Ascending aorta (tissue), 2 donors: Measurements from ENCODE around the gene RASEF. TPM values are rescaled to one million over a fixed set of nuclear protein-coding genes. Genes with fewer than 3 reads are reported as not detected.

Experiments
- DNase-seq, 2 donors: peaks; one replicate each; pipeline ENCODE4 v3.0.0-alpha.2; 2019; ENCODE audit warnings: low spot score in 2 of 2
- H3K27ac ChIP-seq, 2 donors: fragments of 200-600 bp; sonication (generic); one replicate each; pipeline ENCODE4 v1.5.1; 2016 to 2017; ENCODE audit warnings: mild to moderate bottlenecking in 1 of 2
- H3K27me3 ChIP-seq: fragments of 200-600 bp; sonication (generic); one replicate; pipeline ENCODE4 v1.5.1; 2017
- H3K36me3 ChIP-seq, 2 donors: fragments of 200-600 bp; sonication (generic); one replicate each; pipeline ENCODE4 v1.5.1; 2016
- H3K4me1 ChIP-seq, 2 donors: fragments of 200-600 bp; sonication (generic); one replicate each; pipeline ENCODE4 v1.5.1; 2016 to 2017; ENCODE audit warnings: mild to moderate bottlenecking in 1 of 2
- H3K4me3 ChIP-seq, 2 donors: fragments of 200-600 bp; sonication (generic); one replicate each; pipeline ENCODE4 v1.5.1; 2016 to 2017; ENCODE audit warnings: mild to moderate bottlenecking in 1 of 2
- H3K9me3 ChIP-seq, 2 donors: fragments of 200-600 bp; sonication (generic); one replicate each; pipeline ENCODE4 v1.5.1; 2016
- CTCF ChIP-seq, 3 experiments: fragments of 200-600 bp in 2 of 3; fragments of 450-650 bp in 1 of 3; sonication (generic) in 2 of 3; IDR thresholded peaks; one replicate each; pipeline ENCODE4 v1.5.1; 2016 to 2019; ENCODE audit warnings: antibody characterized with exemption in 3 of 3, mild to moderate bottlenecking in 1 of 3, moderate library complexity in 1 of 3
- intact Hi-C: fragments of 100-400 bp; cut with DNase I; formaldehyde crosslinking; loops from one replicate; pipeline ENCODE4 v1.15.1; 2023
- total RNA-seq: library from RNA; depleted of rRNA; stranded (reverse); fragments of >200 nt; gene quantifications from one replicate; pipeline ENCODE4 v1.1.0, GENCODE V29; 2016

RASEF gene
- total RNA-seq, 1 donor from 2014 or later = not detected

GRCh38 chr9:83039303-83039702, 23.6 kb downstream of the RASEF start:
- TF ChIP-seq CTCF (IDR thresholded peaks at IDR 0.05) = no peak
- Histone ChIP-seq H3K27me3 (no peaks in the 10 kb centered on the region), H3K4me1 (no peaks in the 10 kb centered on the region), H3K27ac (no peak overlapping the region), H3K4me3 (no peak overlapping the region), H3K36me3 (no peaks in the 10 kb centered on the region), H3K9me3 (no peaks in the 10 kb centered on the region)
- no peak for DNase-seq
- intact Hi-C loops = no loop called here

GRCh38 chr9:83036043-83036442, 26.9 kb downstream of the RASEF start:
- Histone ChIP-seq H3K9me3 (no peaks in the 10 kb centered on the region), H3K27ac (no peak overlapping the region), H3K4me1 (no peaks in the 10 kb centered on the region), H3K36me3 (no peaks in the 10 kb centered on the region), H3K27me3 (no peaks in the 10 kb centered on the region), H3K4me3 (no peak overlapping the region)
- no peak for TF ChIP-seq CTCF (IDR thresholded peaks at IDR 0.05)
- DNase-seq = no peak
- intact Hi-C loops = no loop called here

GRCh38 chr9:83035143-83035542, 27.8 kb downstream of the RASEF start:
- no peak for TF ChIP-seq CTCF (IDR thresholded peaks at IDR 0.05)
- Histone ChIP-seq H3K36me3 (no peaks in the 10 kb centered on the region), H3K9me3 (no peaks in the 10 kb centered on the region), H3K27me3 (no peaks in the 10 kb centered on the region), H3K4me1 (no peaks in the 10 kb centered on the region), H3K27ac (no peak overlapping the region), H3K4me3 (no peak overlapping the region)
- no peak for DNase-seq
- intact Hi-C loops = no loop called here

- H3K4me3 ChIP-seq = no peak overlapping the region
- H3K27me3 ChIP-seq = no peaks in the 10 kb centered on the region
- no peak for DNase-seq
- H3K4me1 ChIP-seq = no peaks in the 10 kb centered on the region
- H3K9me3 ChIP-seq = no peaks in the 10 kb centered on the region
- TF ChIP-seq CTCF (IDR thresholded peaks at IDR 0.05) = no peak
- H3K27ac ChIP-seq = no peak overlapping the region
- no peaks in the 10 kb centered on the region for H3K36me3 ChIP-seq
- intact Hi-C loops = no loop called here
Observed at GRCh38 chr9:83034587-83034986, 28.4 kb downstream of the RASEF start.

GRCh38 chr9:83034026-83034425, 28.9 kb downstream of the RASEF start:
- H3K27ac ChIP-seq = no peak overlapping the region
- no peaks in the 10 kb centered on the region for H3K9me3 ChIP-seq
- no peaks in the 10 kb centered on the region for H3K4me1 ChIP-seq
- H3K27me3 ChIP-seq = no peaks in the 10 kb centered on the region
- intact Hi-C loops = no loop called here
- H3K4me3 ChIP-seq = no peak overlapping the region
- H3K36me3 ChIP-seq = no peaks in the 10 kb centered on the region
- no peak for TF ChIP-seq CTCF (IDR thresholded peaks at IDR 0.05)
- no peak for DNase-seq

- no peaks in the 10 kb centered on the region for H3K4me1 ChIP-seq
- TF ChIP-seq CTCF (IDR thresholded peaks at IDR 0.05) = no peak
- intact Hi-C loops = no loop called here
Observed at GRCh38 chr9:83032065-83032625, 30.8 kb downstream of the RASEF start.

More at GRCh38 chr9:83032065-83032625, 30.8 kb downstream of the RASEF start:
- Histone ChIP-seq H3K9me3 (no peaks in the 10 kb centered on the region), H3K27ac (no peak overlapping the region), H3K27me3 (no peaks in the 10 kb centered on the region), H3K36me3 (no peaks in the 10 kb centered on the region), H3K4me3 (no peak overlapping the region)
- DNase-seq = no peak
